Measurements from ENCODE around the gene SLMAP. TPM values are rescaled to one million over a fixed set of nuclear protein-coding genes. Genes with fewer than 3 reads are reported as not detected.

Gene SLMAP
- total RNA-seq, 1 donor from 2014 or later = 116 TPM

DNA sequence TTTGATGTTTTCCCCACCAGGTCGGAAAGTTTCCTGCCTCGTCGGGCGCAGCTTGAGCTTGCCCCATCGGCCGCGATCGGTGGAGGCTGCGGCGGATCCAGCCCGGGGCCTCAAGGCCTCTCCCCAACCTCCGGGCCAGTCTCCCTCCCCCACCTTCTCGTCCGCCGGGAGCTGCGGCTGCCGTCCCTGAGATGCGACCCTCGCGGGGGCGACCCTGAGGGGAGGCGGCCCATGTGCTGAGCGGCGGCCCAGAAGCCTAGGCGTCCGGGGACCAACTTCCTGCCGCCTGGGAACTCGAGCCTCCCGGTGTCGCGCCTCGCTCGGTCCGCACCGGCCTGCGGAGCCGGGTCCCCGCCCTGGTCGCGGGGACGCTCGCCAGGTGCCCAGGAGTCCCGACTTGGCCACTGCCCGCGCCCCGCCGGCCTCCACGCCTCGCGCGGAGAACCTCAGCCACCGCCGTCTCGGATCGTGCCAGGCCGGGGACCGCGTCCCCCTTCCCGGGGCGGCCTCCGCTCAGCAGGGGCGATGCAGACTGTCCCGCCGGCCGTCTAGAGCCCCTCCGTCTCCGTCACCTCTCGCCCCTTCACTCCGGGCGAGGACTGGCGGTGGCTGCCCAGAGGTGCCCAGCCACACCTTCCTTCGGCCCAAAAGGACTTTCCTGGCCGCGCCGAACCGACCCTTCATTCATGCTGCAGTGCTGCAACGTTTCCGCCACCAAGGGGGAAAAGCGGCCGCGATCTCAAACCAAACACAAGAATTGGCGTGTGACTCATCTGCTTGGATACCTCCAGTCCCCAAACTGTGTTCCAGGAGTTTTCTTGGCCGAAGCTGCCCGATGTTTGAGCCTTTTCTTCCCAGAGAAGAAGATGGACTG, 656 bp downstream of the SLMAP start:
- DNase-seq (ENCODE audit: low spot score) = no peak
- H3K27me3 Mint-ChIP-seq (ENCODE audit: low read depth) = no peaks in the 10 kb centered on the region
- TF ChIP-seq, protein P1, sequence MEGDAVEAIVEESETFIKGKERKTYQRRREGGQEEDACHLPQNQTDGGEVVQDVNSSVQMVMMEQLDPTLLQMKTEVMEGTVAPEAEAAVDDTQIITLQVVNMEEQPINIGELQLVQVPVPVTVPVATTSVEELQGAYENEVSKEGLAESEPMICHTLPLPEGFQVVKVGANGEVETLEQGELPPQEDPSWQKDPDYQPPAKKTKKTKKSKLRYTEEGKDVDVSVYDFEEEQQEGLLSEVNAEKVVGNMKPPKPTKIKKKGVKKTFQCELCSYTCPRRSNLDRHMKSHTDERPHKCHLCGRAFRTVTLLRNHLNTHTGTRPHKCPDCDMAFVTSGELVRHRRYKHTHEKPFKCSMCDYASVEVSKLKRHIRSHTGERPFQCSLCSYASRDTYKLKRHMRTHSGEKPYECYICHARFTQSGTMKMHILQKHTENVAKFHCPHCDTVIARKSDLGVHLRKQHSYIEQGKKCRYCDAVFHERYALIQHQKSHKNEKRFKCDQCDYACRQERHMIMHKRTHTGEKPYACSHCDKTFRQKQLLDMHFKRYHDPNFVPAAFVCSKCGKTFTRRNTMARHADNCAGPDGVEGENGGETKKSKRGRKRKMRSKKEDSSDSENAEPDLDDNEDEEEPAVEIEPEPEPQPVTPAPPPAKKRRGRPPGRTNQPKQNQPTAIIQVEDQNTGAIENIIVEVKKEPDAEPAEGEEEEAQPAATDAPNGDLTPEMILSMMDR (IDR thresholded peaks at IDR 0.05) = no peak

DNA sequence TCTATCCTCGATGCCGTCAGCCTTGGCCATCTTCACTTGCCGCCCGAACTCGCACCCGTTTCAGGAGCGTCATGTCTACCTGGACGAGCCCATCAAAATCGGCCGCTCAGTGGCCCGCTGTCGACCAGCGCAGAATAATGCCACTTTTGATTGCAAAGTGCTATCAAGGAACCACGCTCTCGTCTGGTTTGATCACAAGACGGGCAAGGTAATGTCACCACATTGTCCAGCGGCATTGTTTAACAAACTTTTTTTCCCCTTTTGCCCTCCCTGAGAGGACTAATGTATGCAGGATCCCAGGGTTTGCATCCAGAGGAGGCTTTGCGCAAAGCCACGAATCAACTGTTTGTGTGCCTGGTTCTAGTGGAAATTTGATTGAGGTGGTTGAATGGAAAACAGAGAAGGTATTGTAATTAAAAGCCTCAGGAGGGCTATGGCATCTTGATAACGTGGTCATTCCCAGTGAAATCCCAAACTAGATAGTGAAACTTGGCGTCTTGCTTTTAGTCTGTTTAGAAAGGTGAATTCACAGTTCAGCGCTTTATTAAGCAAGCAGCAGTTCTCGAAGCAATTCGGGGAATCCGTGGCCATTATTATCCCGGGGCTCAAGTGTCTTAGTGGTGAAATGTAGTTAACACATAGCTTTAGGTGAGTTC, 1.7 kb downstream of the SLMAP start:
- no peak for DNase-seq (ENCODE audit: low spot score)
- H3K36me3 Mint-ChIP-seq (ENCODE audit: low read depth) = peaks cover 2% of the 10 kb centered on the region

More for the DNA sequence above, 656 bp downstream of the SLMAP start:
- Mint-ChIP-seq H3K4me3 (ENCODE audit: unreplicated experiment) (peak overlapping the region; percentile 95), H3K4me1 (ENCODE audit: low read depth) (peaks cover 46% of the 10 kb centered on the region), H3K27ac (ENCODE audit: unreplicated experiment) (peak overlapping the region; percentile 98), H3K36me3 (ENCODE audit: low read depth) (peaks cover 2% of the 10 kb centered on the region), H3K9me3 (ENCODE audit: low read depth) (no peaks in the 10 kb centered on the region)

DNA sequence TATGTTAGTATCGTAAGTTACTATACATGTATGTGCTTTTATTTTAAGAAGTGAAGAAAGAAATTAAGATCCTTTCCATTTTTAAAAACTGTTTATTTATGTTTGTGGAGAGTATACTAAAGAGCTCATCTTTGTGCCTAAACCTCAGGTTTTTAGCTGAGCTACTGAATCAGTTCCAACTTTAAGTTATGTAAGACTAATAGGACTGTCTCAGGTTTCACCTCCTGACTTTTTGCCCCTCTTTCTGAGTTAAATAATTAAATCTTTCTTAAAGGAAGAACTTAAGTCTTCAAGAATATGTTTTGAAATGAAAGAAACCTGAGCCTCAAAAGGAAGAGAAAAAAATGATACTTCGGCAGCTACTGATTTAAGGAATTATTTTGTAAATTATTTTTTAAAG, 2.6 kb downstream of the SLMAP start:
- no peak overlapping the region for H3K27ac Mint-ChIP-seq (ENCODE audit: unreplicated experiment)
- no peak for DNase-seq (ENCODE audit: low spot score)
- no peaks in the 10 kb centered on the region for H3K27me3 Mint-ChIP-seq (ENCODE audit: low read depth)
- H3K4me1 Mint-ChIP-seq (ENCODE audit: low read depth) = peaks cover 45% of the 10 kb centered on the region
- no peaks in the 10 kb centered on the region for H3K9me3 Mint-ChIP-seq (ENCODE audit: low read depth)
- peaks cover 2% of the 10 kb centered on the region for H3K36me3 Mint-ChIP-seq (ENCODE audit: low read depth)
- TF ChIP-seq, protein P1 (IDR thresholded peaks at IDR 0.05) = no peak
- peak overlapping the region; percentile 95 for H3K4me3 Mint-ChIP-seq (ENCODE audit: unreplicated experiment)

More for the DNA sequence above, 1.7 kb downstream of the SLMAP start:
- Mint-ChIP-seq H3K4me3 (ENCODE audit: unreplicated experiment) (peak overlapping the region; percentile 95), H3K4me1 (ENCODE audit: low read depth) (peaks cover 39% of the 10 kb centered on the region), H3K27me3 (ENCODE audit: low read depth) (no peaks in the 10 kb centered on the region), H3K9me3 (ENCODE audit: low read depth) (no peaks in the 10 kb centered on the region), H3K27ac (ENCODE audit: unreplicated experiment) (peak overlapping the region; percentile 96)
- TF ChIP-seq, protein P1 (IDR thresholded peaks at IDR 0.05) = no peak

DNA sequence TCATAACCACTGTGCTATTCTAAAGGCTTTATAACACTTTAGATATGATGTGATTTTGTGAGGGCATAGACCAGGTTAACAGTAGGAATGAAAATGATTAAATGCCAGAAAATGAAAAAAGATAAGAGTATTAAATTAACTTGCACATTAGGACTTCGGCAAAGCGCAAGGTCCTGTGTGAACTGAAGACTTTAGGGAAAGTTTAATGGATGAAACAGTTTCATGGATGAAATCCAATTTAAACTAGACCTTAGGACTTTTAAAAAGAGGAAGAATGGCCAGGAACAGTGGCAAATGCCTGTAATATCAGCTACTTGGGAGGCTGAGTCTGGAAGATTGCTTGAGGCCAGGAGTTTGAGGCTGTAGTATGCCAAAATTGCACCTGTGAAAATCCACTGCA, 8.7 kb downstream of the SLMAP start:
- TF ChIP-seq, protein P1 (IDR thresholded peaks at IDR 0.05) = no peak
- no peak for DNase-seq (ENCODE audit: low spot score)
- Mint-ChIP-seq H3K9me3 (ENCODE audit: low read depth) (no peaks in the 10 kb centered on the region), H3K27ac (ENCODE audit: unreplicated experiment) (no peak overlapping the region), H3K27me3 (ENCODE audit: low read depth) (no peaks in the 10 kb centered on the region), H3K36me3 (ENCODE audit: low read depth) (peaks cover 4% of the 10 kb centered on the region), H3K4me3 (ENCODE audit: unreplicated experiment) (no peak overlapping the region), H3K4me1 (ENCODE audit: low read depth) (peaks cover 32% of the 10 kb centered on the region)

DNA sequence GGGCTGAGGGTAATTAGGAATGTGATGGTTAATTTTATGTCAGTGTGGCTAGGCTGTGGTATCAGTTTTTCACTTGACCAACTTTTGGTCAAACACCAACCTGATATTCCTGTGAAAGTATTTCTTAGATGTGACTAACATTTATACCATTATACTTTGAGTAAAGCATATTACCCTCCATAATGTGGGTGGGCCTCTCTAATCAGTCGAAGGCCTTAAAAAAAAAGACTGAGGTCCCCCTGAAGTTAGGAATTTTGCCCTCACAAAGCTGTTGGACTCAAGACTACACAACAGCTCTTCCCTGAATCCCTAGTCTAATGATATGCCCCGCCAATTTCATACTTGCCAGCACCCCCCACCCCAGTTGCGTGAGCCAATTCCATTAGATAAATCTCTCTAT, 12.5 kb downstream of the SLMAP start:
- H3K4me1 Mint-ChIP-seq (ENCODE audit: low read depth) = peaks cover 29% of the 10 kb centered on the region
- H3K36me3 Mint-ChIP-seq (ENCODE audit: low read depth) = peaks cover 4% of the 10 kb centered on the region
- no peak overlapping the region for H3K4me3 Mint-ChIP-seq (ENCODE audit: unreplicated experiment)
- TF ChIP-seq, protein P1 (IDR thresholded peaks at IDR 0.05) = no peak
- no peak for DNase-seq (ENCODE audit: low spot score)
- no peaks in the 10 kb centered on the region for H3K9me3 Mint-ChIP-seq (ENCODE audit: low read depth)
- no peaks in the 10 kb centered on the region for H3K27me3 Mint-ChIP-seq (ENCODE audit: low read depth)
- no peak overlapping the region for H3K27ac Mint-ChIP-seq (ENCODE audit: unreplicated experiment)

Data from chondrocyte (in vitro differentiated cells).